H9 (cell line): ENCODE results near the gene ANKS1B. TPM values are rescaled to one million over a fixed set of nuclear protein-coding genes. Genes with fewer than 3 reads are reported as not detected.

Experiments used
- DNase-seq: peaks from one replicate; pipeline ENCODE4 v3.0.0-alpha.2; 2017
- H2AFZ ChIP-seq: one replicate; pipeline ENCODE4 v1.6.1; 2013; ENCODE audit warnings: mild to moderate bottlenecking, low read length, control low read depth, moderate library complexity
- H2AK5ac ChIP-seq: 2 replicates; pipeline ENCODE4 v1.6.1; 2013; ENCODE audit warnings: low read length, control low read depth, mixed read lengths; ENCODE audit not compliant: insufficient read length
- H2BK120ac ChIP-seq: one replicate; pipeline ENCODE4 v1.6.1; 2013; ENCODE audit warnings: low read depth, mild to moderate bottlenecking, low read length, control low read depth, inconsistent platforms; ENCODE audit not compliant: poor library complexity, severe bottlenecking
- H2BK12ac ChIP-seq: 2 replicates; pipeline ENCODE4 v1.6.1; 2013; ENCODE audit warnings: low read length, control low read depth, mixed read lengths, low read depth; ENCODE audit not compliant: insufficient read length
- H2BK15ac ChIP-seq: 2 replicates; pipeline ENCODE4 v1.6.1; 2013; ENCODE audit warnings: low read depth, low read length, control low read depth
- H2BK20ac ChIP-seq: one replicate; pipeline ENCODE4 v1.6.1; 2013; ENCODE audit warnings: low read depth, mild to moderate bottlenecking, low read length, control low read depth, inconsistent platforms; ENCODE audit not compliant: poor library complexity, severe bottlenecking
- H2BK5ac ChIP-seq: 2 replicates; pipeline ENCODE4 v1.6.1; 2013; ENCODE audit warnings: low read length, control low read depth, mixed read lengths; ENCODE audit not compliant: insufficient read length
- H3K14ac ChIP-seq: 2 replicates; pipeline ENCODE4 v1.6.1; 2013; ENCODE audit warnings: low read length, control low read depth; ENCODE audit not compliant: insufficient read depth
- H3K18ac ChIP-seq: 2 replicates; pipeline ENCODE4 v1.6.1; 2013; ENCODE audit warnings: low read depth, mild to moderate bottlenecking, mixed read lengths, low read length, control low read depth; ENCODE audit not compliant: insufficient read length
- H3K23ac ChIP-seq: 2 replicates; pipeline ENCODE4 v1.6.1; 2013; ENCODE audit warnings: low read length, control low read depth, mixed read lengths, low read depth; ENCODE audit not compliant: insufficient read length
- H3K23me2 ChIP-seq: 2 replicates; pipeline ENCODE4 v1.6.1; 2013; ENCODE audit warnings: low read depth, mild to moderate bottlenecking, mixed read lengths, low read length, control low read depth; ENCODE audit not compliant: insufficient read length, poor library complexity, severe bottlenecking
- H3K27ac ChIP-seq: 2 replicates; pipeline ENCODE4 v1.5.1; 2013; ENCODE audit warnings: low read length, control low read depth, mixed read lengths, low read depth; ENCODE audit not compliant: insufficient read length
- H3K27me3 ChIP-seq: 2 replicates; pipeline ENCODE4 v1.6.1; 2013; ENCODE audit warnings: low read length, control low read depth, inconsistent platforms; ENCODE audit not compliant: insufficient read depth
- H3K4ac ChIP-seq: 2 replicates; pipeline ENCODE4 v1.6.1; 2013; ENCODE audit warnings: low read depth, mild to moderate bottlenecking, control low read depth, inconsistent platforms, low read length, moderate library complexity
- H3K4me1 ChIP-seq: 2 replicates; pipeline ENCODE4 v1.6.1; 2013; ENCODE audit warnings: low read length, control low read depth, inconsistent platforms; ENCODE audit not compliant: insufficient read depth
- H3K4me2 ChIP-seq: 2 replicates; pipeline ENCODE4 v1.6.1; 2013; ENCODE audit warnings: low read length, control low read depth, mixed read lengths; ENCODE audit not compliant: insufficient read length, insufficient read depth
- H3K56ac ChIP-seq: 2 replicates; pipeline ENCODE4 v1.6.1; 2013; ENCODE audit warnings: low read depth, mild to moderate bottlenecking, mixed read lengths, low read length, control low read depth; ENCODE audit not compliant: insufficient read length
- H3K79me1 ChIP-seq: 2 replicates; pipeline ENCODE4 v1.6.1; 2013; ENCODE audit warnings: low read depth, mild to moderate bottlenecking, moderate library complexity, low read length, control low read depth, inconsistent platforms; ENCODE audit not compliant: insufficient read depth, poor library complexity, severe bottlenecking
- H3K79me2 ChIP-seq: 2 replicates; pipeline ENCODE4 v1.6.1; 2013; ENCODE audit warnings: low read length, control low read depth, inconsistent platforms; ENCODE audit not compliant: insufficient read depth
- H3K9ac ChIP-seq: 2 replicates; pipeline ENCODE4 v1.6.1; 2013; ENCODE audit warnings: low read length, control low read depth, mixed read lengths; ENCODE audit not compliant: insufficient read length; ENCODE audit errors: extremely low read depth
- H3K9me3 ChIP-seq: one replicate; pipeline ENCODE4 v1.6.1; 2013; ENCODE audit warnings: low read depth, low read length, inconsistent platforms; ENCODE audit not compliant: control insufficient read depth
- H3T11ph ChIP-seq: one replicate; pipeline ENCODE4 v1.6.1; 2013; ENCODE audit warnings: mild to moderate bottlenecking, low read length, control low read depth, inconsistent platforms
- H4K20me1 ChIP-seq: one replicate; pipeline ENCODE4 v1.6.1; 2013; ENCODE audit not compliant: control insufficient read depth, insufficient read length, insufficient read depth
- H4K5ac ChIP-seq: 2 replicates; pipeline ENCODE4 v1.6.1; 2013; ENCODE audit warnings: low read depth, mild to moderate bottlenecking, mixed read lengths, low read length, control low read depth; ENCODE audit not compliant: insufficient read length
- H4K8ac ChIP-seq: replicated peaks from 2 replicates; pipeline ENCODE4 v1.6.1; 2013; ENCODE audit warnings: low read length, control low read depth, mixed read lengths, low read depth; ENCODE audit not compliant: insufficient read length
- H4K91ac ChIP-seq: 2 replicates; pipeline ENCODE4 v1.6.1; 2013; ENCODE audit warnings: low read depth, mild to moderate bottlenecking, moderate library complexity, mixed read lengths, low read length, control low read depth; ENCODE audit not compliant: insufficient read length
- H3K27ac Mint-ChIP-seq, 3 experiments: 2 replicates in 2 of 3; 3 replicates in 1 of 3; pipeline ENCODE4 v1.8.0; 2020 to 2021; ENCODE audit warnings: mixed read lengths in 3 of 3, mild to moderate bottlenecking in 1 of 3, moderate library complexity in 1 of 3
- H3K27me3 Mint-ChIP-seq: 2 replicates; pipeline ENCODE4 v1.8.0; 2021; ENCODE audit warnings: low read depth, mild to moderate bottlenecking, moderate library complexity, mixed read lengths
- H3K36me3 Mint-ChIP-seq, 3 experiments: 2 replicates in 2 of 3; 3 replicates in 1 of 3; pipeline ENCODE4 v1.8.0; 2020 to 2021; ENCODE audit warnings: low read depth in 3 of 3, mixed read lengths in 3 of 3; ENCODE audit not compliant: insufficient read depth in 1 of 3
- H3K4me1 Mint-ChIP-seq, 2 experiments: 2 replicates each; pipeline ENCODE4 v1.8.0; 2020; ENCODE audit warnings: mixed read lengths in 2 of 2
- H3K4me3 Mint-ChIP-seq, 2 experiments: 2 replicates in 1 of 2; 3 replicates in 1 of 2; pipeline ENCODE4 v1.8.0; 2020 to 2021; ENCODE audit warnings: mild to moderate bottlenecking in 2 of 2, mixed read lengths in 2 of 2, moderate library complexity in 1 of 2
- H3K9me3 Mint-ChIP-seq, 2 experiments: 2 replicates in 1 of 2; 3 replicates in 1 of 2; pipeline ENCODE4 v1.8.0; 2020; ENCODE audit warnings: mild to moderate bottlenecking in 2 of 2, mixed read lengths in 2 of 2, moderate library complexity in 1 of 2
- CTCF ChIP-seq: fragments of 200-600 bp; sonication (generic); conservative IDR thresholded peaks from 3 replicates; pipeline ENCODE4 v1.8.0; 2021; ENCODE audit warnings: antibody characterized with exemption, mild to moderate bottlenecking
- WGBS: extraction: QIAGEN DNeasy Blood & Tissue Kit; methylation state at CpG from one replicate; pipeline ENCODE4 v1.1.7; 2013; ENCODE audit warnings: missing lambda C conversion rate, low lambda C conversion rate, mixed read lengths; ENCODE audit not compliant: insufficient read length; ENCODE audit errors: extremely low coverage; 5-methylcytosine and 5-hydroxymethylcytosine counted together
- total RNA-seq: library from RNA; stranded (reverse); gene quantifications from 2 replicates; pipeline ENCODE4 v1.2.1, GENCODE V29; 2021

ANKS1B gene
- total RNA-seq, 1 experiment from 2014 or later: 4.1 TPM

- DNase-seq: no peak
- Mint-ChIP-seq H3K4me1 (peaks cover 9% of the 10 kb centered on the region in 2 experiments), H3K27ac (0 out of 7 replicates have a peak overlapping the region, but pooled peaks of 1 of the 3 experiments have one; percentile 54), H3K36me3 (no peaks in the 10 kb centered on the region), H3K27me3 (no peaks in the 10 kb centered on the region), H3K4me3 (no peak overlapping the region), H3K9me3 (no peaks in the 10 kb centered on the region; a peak in 1 of 5 replicates)
- Histone ChIP-seq H3K4me2 (no peak overlapping the region), H3K79me1 (no peaks in the 10 kb centered on the region), H3K14ac (no peak overlapping the region), H2BK15ac (no peak overlapping the region), H2BK5ac (no peak overlapping the region), H3K9me3 (no peaks in the 10 kb centered on the region), H4K5ac (no peak overlapping the region), H3K4me1 (peaks cover 6% of the 10 kb centered on the region), H2AFZ (no peak overlapping the region), H3K23ac (no peak overlapping the region), H3T11ph (no peak overlapping the region), H4K91ac (no peak overlapping the region), H3K4ac (no peak overlapping the region), H2BK12ac (no peak overlapping the region), H4K20me1 (no peaks in the 10 kb centered on the region), H2BK120ac (no peak overlapping the region), H4K8ac (no peak overlapping the region), H3K27me3 (no peaks in the 10 kb centered on the region), H3K27ac (no peak overlapping the region), H3K79me2 (no peaks in the 10 kb centered on the region), H3K23me2 (no peaks in the 10 kb centered on the region), H3K18ac (no peak overlapping the region), H2BK20ac (no peak overlapping the region), H3K9ac (no peak overlapping the region), H3K56ac (no peak overlapping the region), H2AK5ac (no peak overlapping the region)
- WGBS: no CpG with 5 or more reads among the region's 1 CpG
- no peak for TF ChIP-seq CTCF
Observed at GRCh38 chr12:99435095-99435791, 549.5 kb downstream of the ANKS1B start.
